ENCODE results near the gene ABCB11.
"Not testable (repeated sequence)": the region's sequence is repeated elsewhere in the genome, so short reads cannot be mapped to it uniquely, and the experiment has no call there.

ABCB11 gene

DNA sequence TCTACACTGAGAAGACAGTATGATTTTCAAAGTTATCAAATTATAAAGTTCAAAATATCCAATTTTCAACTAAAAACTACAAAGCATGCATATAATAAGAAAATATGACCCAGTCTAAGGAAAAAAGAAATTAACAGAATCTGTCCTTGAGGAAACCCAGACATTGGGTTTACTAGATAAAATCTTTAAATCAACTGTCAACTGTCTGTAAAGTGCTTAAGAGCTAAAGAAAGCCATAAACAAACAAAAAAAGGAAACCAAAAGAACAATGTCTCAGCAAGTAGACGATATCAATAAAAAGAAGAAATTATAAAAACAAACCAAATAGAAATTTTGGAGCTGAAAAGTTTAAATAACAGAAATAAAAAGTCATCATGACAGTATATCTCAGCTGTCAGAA lies 10.5 kb upstream of the ABCB11 start:
- no peak for DNase-seq

DNA sequence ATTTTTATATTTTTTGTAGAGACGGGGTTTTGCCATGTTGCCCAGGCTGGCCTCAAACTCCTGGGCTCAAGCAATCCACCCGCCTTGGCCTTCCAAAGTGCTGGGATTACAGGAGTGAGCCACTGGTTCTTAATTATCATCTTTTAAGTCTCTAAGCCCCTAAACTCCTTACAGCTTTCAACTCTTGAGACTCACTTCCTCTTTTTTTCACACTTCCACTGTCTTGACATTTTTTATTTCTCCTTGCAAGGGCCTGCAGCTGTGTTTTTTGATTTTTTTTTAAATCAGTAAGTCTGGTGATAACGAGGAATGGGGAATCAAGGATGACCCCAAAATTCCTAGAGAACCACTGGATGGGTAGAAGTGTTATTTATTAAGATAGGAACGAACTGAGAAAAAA lies 8.6 kb upstream of the ABCB11 start:
- no peak for DNase-seq

DNA sequence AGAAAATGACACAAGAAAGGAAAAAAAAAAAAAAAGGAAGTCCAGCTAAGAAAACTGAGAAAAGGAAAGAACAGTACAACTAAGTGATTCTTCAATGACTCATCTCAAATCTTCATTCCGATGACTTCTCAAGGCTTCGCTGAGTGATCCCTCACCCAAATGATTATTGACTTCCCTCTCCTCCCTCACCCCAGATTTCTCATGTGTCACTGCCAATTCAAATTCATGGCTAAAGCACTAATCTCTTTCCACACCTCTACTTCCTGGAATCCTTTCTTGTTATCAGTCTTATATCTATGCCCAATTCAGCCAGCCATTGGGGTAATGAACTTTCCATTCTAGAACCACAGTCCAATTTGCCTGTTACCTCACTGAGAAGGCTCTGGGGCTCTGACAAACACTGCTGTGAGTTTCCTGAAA lies 7.2 kb upstream of the ABCB11 start:
- no peak for DNase-seq

DNA sequence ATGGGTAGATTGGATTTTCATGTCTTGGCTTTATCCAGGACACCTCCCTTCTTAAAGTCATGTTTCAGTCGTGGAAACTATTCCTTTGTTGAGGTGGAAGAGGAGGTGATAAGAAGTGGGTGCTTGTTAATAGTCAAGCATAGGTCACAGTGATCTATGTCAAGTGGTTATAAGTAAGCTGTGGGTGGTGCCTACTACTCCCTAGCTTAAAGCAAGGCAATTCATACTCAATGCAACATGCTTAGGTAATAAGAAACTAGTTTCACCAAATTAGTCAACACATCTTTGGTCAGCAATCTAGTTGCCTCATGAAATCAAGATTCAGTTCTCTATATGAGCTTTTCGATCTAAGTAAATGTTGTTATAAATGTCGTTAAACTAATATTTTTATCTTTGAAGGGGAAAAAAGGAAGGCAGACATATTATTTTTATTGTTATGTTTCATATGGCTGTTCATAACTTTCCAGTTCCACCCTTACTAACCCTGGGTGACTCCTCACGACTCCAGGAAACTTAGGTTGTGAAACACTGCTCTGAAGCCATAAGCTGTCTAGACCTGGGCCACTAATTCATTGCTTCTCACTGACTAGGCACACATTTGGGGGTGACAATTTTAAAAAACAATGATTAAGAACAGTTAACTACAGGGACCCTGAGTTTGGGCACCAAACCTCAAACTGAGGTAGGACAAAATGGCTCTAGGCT lies 5.8 kb upstream of the ABCB11 start:
- DNase-seq = no peak

DNA sequence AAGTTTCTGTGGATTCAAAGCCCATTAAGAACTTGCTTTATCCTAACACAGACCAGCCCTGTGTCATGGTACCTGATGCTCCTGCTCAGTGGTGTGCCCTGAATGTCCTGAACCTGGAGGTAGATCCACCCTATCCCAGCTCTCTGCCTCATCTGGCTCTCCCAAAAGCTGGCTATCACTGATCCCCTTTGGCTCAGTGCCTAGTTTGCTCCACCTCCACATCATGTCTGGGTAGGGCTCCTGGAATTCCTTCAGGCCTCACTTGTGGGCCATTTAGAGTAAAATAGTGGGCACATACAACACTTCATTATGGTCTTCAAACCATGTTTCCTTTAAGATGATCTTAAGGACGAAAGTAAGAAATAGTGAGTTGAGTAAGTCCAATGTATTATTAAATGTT lies 4.8 kb upstream of the ABCB11 start:
- DNase-seq = no peak

DNA sequence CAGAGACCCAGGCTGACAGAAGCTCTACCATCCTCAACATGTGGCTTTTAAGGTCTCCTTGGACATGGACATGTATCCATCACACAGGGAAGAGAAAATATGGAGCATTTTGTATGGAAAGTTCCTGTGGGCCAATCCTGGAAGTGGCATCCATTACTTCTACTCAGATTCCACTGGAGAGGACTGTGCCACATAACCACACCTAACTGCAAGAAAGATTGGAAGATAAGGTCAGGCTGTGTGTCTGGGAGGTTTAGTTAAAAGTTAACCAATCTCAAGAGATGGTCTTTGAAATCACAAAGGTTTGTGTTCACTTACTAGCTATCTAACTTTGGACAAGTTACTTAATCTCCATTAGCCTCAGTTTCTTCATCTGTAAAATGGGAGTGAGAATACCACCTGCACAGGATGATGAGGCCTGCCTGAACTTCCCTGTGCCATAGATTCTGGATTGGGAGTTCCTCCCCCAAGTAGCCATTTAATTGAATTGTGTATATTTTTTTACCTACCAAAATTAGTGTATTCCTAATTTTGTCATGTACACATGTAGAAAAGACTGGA lies 3.9 kb upstream of the ABCB11 start:
- no peak for DNase-seq

DNA sequence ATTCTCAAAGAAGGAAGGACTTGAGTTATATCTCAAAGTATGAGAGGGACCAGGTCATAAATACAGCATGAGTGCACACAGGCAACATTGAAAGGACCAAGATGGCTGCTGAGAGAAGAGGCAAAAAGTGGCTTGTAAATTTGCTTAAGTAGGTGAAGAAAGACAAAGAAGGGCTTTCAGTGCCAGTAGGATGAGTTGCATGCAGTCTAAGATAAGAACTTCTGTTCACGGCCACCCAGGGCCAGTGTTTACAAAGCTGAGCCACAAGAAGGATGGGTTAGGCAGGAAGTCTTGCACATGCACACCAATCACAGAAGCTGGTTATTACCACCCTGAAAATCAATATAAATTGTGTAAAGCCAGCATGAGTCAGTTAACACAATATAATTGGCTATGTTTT lies 3.1 kb upstream of the ABCB11 start:
- no peak for DNase-seq

DNA sequence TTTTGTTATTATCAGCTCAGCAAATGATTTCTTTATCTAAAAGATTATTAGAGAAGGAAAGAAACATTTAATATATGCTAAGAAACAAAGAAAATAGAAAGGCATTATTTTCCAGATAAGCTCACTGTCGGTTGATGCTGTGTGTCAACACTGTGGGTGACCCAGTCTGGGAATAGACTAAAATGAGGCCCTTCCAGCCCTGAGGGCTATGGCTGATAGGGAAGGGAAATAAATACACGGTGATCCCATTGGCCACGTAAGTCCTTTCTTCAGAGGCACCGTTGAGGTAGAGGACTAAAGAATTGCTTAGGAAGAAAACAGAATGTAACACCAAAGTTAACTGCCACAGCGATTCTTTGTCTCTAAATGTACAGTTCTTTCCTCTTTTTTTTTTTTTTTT lies 1.8 kb downstream of the ABCB11 start:
- DNase-seq = no peak

DNA sequence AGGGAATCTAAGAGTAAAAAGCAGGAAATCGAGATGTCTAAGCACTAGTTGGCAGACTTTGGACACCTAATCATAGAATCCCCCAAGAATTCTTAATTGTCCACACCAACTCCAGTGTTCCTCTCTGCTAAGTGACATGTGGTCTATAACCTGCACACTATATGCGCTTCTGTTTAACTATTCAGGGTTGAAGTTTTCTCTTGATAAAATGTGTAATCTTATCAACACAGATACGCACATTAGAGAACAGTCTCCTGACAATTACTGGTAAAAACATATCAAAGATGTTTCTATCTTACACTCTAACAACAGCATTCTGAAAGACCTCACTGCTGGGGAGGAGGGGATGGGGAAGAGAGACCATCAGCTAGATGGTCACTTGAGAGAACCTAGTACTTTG lies 3.9 kb downstream of the ABCB11 start:
- DNase-seq = no peak

DNA sequence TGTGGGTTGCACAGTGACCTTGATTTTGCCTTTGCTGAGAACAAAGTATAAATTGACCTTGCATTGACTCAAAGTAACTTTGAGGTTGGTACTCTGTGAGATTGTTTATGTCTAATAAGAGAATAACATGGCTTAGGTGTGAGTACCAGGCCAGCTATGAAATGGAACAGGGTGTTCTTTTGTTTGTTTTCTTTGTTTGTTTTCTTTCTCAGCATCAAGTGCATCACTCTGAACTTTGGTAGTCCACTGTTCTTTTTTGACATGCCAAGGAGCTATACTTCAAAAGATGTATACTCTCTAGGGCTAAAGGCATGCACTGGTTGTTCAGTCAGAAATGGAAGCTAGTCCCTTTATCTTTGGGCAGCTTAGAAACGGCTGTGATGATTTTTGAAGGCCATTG lies 5.1 kb downstream of the ABCB11 start:
- DNase-seq = no peak

DNA sequence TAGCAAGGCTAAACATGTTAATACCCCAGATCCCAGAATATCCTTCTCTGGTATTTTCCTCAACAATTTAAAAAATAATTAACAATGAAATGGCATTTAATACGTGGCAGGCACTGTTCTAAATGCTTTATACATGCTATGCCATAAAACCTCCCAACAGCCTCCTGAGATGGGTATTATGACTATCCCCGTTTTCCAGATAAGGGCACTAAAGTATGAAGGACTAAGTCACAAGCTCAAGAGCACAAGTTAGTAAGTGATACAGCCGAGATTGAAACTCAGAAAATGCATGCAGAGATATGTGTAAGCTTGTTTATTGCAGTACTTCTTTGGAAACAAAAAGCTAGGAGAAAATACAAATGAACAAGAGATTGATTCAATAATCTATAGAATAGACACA lies 8.0 kb downstream of the ABCB11 start:
- DNase-seq = no peak

DNA sequence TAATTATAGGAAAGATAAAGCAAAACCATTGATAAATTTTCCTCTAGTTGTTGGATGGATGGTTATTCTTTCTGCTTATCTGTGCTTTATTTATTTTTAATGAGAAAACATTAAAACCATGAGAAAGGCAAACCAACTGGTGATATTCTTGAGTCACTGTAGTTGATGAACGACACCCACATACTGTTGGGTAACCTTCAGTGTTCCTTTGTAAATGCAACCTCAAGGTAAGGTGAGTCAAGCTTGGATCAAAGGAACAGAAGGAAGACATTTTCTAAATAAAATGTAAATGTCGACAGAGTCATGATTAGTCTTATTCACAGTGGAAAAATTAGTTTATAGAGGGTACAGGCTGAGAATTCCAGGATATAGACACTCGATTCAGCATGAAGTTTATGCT lies 12.7 kb downstream of the ABCB11 start:
- no peak for DNase-seq

DNA sequence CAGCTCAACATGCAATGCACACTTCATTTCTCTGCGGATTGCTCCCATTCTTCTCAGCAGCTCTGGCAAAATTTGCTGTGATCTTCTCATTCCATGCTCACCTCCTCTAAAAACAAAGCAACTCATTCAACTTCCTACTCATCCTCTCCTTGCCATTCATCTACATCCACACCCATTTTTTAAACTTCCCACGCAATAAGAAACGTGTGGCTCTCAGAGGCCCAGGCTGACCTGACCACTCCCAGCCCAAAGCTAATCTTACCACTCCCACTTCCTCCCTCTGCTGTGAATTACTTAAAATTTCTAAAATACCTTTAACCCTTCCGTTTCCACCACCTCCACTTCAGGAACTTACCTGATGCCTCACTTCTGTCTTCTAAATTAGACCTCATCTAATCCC lies 15.2 kb downstream of the ABCB11 start:
- no peak for DNase-seq

DNA sequence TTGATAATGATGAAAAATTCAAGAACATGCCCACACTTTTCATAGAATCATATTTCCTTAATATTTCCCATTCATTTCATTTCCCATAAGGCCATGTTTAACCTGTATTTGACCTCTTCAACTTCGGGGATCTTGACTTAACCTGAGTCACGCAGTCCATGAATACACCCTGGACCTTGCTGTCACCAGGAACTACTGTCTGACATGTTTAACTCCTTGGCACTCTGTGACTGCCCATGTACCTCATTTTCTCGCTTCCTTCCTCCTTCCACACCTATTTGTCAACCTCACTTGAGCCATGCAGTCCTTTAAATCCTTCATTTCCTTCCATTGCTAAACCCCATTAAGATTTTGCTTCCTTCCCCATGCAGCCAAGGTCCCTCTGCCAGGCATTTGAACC lies 16.3 kb downstream of the ABCB11 start:
- DNase-seq = no peak

DNA sequence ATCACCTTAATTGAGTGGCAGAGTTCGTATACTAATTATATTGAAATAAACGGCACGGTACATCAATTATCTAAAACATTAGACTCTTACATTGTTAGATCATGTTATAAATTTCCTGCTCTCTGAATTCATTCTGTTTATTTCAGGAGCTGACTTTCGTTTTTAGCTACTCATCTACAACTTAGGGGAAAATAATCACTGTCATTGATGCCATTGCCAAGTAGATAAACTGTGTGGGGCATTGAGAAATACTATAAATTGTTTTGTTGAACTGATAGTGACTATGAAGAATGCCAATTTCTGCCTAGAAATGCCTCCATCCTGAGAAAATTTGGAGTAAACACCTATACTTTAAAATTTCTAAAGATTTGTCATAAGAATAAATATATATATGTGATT lies 17.5 kb downstream of the ABCB11 start:
- DNase-seq = no peak

DNA sequence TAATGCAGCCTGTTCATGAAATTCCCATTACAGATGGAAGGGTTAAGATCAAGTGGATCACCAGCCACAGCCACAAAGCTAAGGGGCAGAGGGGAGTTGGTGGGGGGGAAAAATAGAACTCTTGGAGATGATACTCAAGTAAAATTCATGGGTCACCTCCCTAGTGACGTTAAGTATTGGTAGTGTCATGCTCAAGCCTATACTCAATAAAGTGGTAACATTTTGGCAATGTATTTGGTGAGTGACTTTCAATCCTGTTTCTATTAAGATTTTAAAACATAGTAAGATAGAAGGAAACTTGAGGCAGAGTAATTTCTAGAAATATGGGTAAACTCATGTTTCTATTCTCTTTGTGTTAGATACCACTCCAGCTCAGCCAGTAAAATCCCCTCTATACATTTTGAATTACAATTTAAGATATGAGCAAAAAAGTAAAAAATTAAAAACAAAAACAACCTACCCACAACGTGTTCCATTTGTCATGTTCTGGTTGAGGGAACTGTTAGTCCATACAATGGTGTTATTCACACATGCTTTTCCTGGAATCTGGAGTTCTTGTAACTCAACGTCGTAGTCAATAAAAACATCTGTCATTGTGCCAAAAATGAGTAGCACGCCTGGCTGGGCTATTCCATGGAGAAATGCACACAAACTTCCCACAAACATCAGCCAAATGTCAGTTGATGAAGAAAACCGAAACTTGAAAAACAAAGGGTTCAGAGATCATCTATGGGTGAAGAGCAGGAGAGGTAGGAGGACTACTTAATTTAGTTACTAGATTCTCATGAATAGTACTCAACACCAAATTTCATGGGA lies 18.1 kb downstream of the ABCB11 start:
- no peak for DNase-seq

DNA sequence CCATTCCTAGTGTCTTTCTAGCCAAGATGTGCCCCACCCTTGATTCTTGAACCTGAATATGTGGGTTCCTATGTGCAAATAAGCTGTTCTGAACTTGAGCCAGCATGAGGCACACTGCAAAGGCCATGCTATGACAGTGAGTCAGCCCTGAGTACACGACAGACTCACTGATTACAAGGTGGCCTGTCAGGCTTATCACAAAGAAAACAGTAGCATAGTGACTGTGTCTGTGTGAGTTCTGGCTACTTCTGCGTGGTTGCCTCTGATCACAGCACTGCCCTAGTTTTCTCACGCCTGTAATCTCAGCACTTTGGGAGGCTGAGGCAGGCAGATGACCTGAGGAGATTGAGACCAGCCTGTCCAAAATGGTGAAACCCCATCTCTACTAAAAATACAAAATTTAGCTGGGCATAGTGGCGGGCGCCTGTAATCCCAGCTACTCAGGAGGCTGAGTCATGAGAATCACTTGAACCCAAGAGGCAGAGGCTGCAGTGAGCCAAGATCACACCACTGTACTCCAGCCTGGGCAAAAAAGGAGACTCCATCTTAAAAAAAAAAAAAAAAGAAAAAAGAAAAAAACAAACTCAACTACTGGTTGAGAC lies 18.8 kb downstream of the ABCB11 start:
- not testable (repeated sequence) for DNase-seq

DNA sequence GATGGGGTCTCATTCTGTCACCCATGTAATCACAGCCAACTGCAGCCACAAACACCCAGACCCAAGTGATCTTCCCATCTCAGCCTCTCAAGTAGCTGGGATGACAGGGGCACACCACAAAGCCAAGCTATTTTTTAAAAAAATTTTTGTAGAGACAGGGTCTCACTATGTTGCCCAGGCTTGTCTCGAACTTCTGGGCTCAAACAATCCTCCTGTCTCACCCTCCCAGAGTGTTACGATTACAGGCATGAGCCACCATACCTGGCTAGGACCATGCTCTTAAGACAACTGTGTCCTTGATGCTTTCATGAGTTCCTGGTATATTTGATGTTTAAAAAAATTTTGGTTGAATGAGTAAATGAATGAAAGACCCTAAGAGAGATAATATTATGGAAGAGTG lies 19.4 kb downstream of the ABCB11 start:
- no peak for DNase-seq

DNA sequence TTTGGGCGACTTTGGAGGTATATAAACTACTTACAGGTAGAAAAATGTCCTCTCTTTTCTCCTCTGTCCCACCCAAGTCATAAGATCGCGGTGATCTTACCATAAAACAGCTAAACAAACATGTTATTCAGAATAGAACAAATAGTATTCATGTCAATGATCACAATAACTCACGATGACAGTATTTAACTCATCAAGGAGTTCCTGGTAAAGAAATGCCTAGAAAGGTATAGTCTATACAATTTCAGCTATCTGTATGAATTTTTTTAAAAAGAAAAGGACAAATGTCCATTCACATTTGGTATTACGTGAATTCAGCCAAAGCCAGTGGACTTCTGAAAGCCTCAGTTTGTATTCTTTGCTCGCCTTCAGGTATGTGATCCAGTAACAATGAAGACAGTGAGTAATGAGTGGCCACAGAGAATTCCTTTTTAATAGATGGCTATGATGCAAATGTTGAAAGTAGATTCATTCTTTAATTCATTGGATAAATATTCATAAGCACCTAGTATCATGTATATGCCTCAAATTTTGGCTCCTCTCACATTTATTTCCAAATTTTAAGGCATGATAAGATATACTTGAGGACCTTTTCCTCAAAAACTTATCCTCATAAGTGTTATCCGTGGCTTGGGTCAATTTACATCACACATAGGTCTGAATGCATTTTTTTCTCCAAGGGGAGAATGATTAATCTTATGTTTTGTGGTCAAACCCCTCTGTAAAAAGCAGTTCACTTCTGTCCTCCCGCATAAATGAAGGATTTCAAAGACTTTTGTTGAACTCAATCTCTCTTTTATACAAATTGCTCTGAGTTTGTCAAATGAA lies 20.3 kb downstream of the ABCB11 start:
- no peak for DNase-seq

DNA sequence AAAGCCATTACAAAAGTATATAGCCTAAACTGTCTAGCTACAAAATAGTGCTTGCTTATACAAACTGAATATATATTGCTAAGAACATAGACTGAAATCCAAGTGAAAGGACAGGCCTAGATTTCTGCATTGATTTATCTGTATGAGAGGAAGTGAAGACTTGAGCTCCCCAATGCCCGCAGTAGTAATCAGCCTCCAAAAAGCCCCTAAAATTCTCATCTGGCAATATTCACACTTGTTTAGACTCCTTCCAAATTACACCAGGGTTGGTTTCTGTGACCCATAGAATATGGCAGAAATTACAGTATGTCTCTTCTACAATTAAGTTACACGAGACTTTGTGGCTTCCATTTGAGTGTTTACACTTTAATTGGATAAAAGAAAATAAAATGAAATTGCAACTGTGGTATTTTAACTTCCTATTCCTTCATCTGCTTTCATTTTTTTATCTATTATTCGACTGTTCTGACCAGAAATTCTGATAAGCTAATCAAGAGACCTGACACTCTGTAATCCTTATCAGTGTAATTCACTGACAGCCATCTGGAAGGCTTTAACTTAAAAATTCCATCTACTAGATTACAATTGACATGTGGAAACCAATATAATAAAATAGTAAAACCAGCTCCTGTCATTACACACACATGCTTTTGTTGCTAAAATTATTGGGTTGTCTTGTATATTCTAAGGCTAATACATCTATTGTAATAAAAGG lies 21.1 kb downstream of the ABCB11 start:
- no peak for DNase-seq

DNA sequence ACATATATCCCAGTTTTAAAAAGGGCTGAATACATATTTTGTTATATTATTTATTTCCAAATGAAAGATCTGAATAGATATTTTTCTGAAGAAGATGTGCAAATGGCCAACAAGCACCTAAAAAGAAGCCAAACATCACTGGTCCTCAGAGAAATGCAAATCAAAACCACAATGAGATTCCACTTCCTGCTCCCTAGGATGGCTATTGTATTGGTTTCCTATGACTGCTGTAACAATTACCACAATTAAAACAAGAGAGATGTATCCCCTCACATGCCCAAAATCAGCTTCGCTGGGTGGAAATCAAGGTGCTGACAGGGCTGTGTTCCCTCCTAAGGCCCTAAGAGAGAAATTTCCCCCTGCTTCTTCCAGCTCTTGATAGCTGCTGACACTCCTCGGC lies 23.2 kb downstream of the ABCB11 start:
- DNase-seq = no peak

DNA sequence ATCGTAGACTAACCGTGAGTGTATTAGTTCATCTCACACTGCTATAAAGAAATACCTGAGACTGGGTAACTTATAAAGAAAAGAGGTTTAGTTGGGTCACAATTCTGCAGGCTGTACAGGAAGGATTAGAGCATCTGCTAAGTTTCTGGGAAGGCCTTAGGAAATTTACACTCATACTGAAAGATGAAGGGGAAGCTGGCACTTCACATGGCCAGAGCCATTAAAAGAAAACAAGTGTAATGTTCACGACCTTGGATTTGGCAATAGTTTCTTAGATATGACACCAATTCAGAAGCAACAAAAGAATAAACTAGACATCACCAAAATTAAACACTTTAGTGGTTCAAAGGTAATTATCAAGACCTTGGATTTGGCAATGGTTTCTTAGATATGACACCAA lies 23.8 kb downstream of the ABCB11 start:
- DNase-seq = no peak
